ENCODE results near the gene MAB21L1. TPM values are rescaled to one million over a fixed set of nuclear protein-coding genes. Genes with fewer than 3 reads are reported as not detected.

The MAB21L1 gene
- total RNA-seq = 10 to 100 TPM in 1 of 4 donors, 1 to 10 TPM in 3; 5.2 to 11.1 (median 7.5) TPM

DNA sequence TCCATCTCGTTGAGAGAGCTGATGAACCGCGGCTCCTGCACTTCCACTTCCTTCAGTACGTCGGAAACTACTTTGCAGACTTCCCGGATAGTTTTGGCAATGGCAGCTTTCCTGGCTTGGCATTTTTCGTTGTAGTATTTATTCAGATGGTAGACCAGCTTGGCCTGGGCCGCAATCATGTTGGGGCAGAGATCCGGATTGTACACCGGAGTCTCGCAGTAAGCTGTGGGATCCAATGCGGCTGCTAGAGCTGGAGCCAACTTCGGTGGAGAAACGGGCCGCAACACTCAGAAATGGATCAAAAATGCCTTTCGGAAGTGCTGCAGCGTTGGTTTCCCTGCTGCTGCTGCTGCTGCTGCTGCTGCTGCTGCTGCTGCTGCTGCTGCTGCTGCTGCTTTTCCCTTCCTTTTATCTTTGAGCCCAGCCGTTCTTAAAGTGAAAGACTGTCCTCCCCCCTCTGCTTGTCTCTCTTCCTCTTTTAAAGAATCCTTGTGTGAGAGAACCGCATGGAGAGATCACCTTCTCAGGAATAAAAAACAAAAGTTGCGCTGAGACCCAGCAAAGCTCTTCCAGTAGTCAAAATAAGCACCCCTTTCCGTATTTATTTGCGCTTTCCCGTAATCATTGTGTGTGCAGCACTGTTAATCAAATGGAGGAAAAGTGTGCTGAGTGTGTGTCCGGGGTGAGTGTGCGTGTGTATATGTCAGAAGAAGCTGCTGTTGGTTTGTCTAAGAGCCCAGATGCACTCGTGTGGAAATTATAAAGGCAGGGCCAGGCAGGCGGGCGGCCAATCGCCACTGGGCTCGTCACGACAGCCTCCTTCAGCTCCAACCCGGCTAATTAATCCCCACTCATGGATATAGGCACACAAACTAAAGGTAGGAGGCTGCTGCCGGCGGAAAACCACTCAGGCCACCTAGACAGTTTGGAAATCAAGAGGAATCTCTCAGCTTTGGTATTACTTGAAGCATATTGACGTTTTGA lies at the start of gene MAB21L1:
MAB21L1 (minus strand) TSS at position 730 of the 984 bp plus-strand sequence; CDS start at position 179, 551 bp downstream.
- TF ChIP-seq, protein P1, sequence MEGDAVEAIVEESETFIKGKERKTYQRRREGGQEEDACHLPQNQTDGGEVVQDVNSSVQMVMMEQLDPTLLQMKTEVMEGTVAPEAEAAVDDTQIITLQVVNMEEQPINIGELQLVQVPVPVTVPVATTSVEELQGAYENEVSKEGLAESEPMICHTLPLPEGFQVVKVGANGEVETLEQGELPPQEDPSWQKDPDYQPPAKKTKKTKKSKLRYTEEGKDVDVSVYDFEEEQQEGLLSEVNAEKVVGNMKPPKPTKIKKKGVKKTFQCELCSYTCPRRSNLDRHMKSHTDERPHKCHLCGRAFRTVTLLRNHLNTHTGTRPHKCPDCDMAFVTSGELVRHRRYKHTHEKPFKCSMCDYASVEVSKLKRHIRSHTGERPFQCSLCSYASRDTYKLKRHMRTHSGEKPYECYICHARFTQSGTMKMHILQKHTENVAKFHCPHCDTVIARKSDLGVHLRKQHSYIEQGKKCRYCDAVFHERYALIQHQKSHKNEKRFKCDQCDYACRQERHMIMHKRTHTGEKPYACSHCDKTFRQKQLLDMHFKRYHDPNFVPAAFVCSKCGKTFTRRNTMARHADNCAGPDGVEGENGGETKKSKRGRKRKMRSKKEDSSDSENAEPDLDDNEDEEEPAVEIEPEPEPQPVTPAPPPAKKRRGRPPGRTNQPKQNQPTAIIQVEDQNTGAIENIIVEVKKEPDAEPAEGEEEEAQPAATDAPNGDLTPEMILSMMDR (IDR thresholded peaks at IDR 0.05) = no peak
- peak in 1 of 2 donors; percentile 57 for TF ChIP-seq POLR2A (IDR thresholded peaks at IDR 0.05)
- TF ChIP-seq EP300 (IDR thresholded peaks at IDR 0.05) = peak in 1 of 2 donors; percentile 83

DNA sequence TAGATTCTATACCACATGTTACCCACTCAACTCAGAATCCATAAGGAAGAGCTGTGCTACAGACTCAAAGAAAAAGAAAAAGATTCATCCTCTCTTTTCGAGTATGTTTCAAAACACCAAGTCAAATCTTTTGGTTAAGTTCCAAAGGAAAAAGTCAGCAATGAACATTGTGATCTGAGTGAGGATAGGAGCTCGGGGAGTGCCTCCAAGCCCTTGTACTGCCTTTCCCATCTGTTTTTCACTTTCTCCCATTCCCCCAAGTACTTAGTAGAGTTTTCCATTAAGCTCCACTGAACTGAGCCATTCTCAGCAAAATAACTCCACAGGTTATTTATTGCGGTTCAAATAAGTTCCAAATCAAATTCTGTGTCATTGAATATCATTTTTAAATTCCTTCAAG lies 47.7 kb upstream of the MAB21L1 start:
- TF ChIP-seq EP300 (IDR thresholded peaks at IDR 0.05) = no peak
- TF ChIP-seq POLR2A (IDR thresholded peaks at IDR 0.05) = no peak
- TF ChIP-seq, protein P1 (IDR thresholded peaks at IDR 0.05) = no peak
- Histone ChIP-seq H3K9me3 (no peaks in the 10 kb centered on the region), H3K4me1 (no peaks in the 10 kb centered on the region), H3K27me3 (no peaks in the 10 kb centered on the region), H3K4me3 (no peak overlapping the region), H3K27ac (no peak overlapping the region), H3K36me3 (no peaks in the 10 kb centered on the region)
- no peak for DNase-seq (ENCODE audit: low spot score in 2 of 2)
- WGBS, 2 donors = 68 to 72% methylated on average over 3 of the region's 3 CpGs

More for the DNA sequence above, at the start of gene MAB21L1:
- peak; percentile 46 to 77 for DNase-seq (ENCODE audit: low spot score in 2 of 2)
- Histone ChIP-seq H3K4me3 (peak within 1 kb of the TSS; percentile 43 to 75 (median 66)), H3K27ac (peak within 1 kb of the TSS; percentile 68 to 89 (median 78)), H3K9me3 (no peaks in the 10 kb centered on the region), H3K36me3 (no peaks in the 10 kb centered on the region), H3K27me3 (peaks cover 0 to 11% of the 10 kb centered on the region in 2 donors), H3K4me1 (peaks cover 0 to 8% (median 2%) of the 10 kb centered on the region in 4 donors)
- 22 to 24% methylated on average over 35 of the region's 35 CpGs for WGBS, 2 donors

DNA sequence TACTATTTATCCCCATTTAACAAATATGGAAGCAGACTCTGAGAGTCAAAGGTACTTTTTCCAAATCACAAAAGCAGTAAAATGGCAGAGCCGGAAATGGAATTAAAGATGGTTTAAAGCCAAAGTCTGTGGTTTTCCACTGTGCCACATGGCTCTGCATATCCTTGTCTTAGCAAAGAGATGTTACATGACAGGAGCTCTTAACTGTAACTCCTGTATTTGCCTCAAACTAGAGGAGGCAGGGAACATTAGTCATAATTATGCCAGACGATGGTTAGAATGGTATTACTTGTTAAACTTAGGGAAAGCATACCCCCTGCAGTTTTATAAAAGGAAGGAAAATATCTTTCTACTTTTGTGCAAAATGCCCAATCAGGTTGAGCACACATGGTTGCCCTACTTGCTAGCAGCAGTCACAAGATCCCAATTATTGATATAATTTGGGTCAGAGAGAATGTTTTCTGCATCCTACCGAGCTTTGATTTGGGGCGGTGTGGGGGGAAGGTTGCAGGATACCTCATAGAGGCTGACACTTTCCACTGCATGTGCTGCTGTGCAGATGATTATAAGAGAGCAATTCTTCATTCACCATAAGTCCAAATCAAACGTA lies 42.0 kb upstream of the MAB21L1 start:
- Histone ChIP-seq H3K27ac (no peak overlapping the region), H3K9me3 (no peaks in the 10 kb centered on the region), H3K4me3 (no peak overlapping the region), H3K27me3 (no peaks in the 10 kb centered on the region), H3K36me3 (no peaks in the 10 kb centered on the region), H3K4me1 (no peaks in the 10 kb centered on the region)
- DNase-seq (ENCODE audit: low spot score in 2 of 2) = no peak
- TF ChIP-seq, protein P1 (IDR thresholded peaks at IDR 0.05) = no peak
- no peak for TF ChIP-seq POLR2A (IDR thresholded peaks at IDR 0.05)
- no peak for TF ChIP-seq EP300 (IDR thresholded peaks at IDR 0.05)
- 84 to 87% methylated on average over 5 of the region's 5 CpGs for WGBS, 2 donors

DNA sequence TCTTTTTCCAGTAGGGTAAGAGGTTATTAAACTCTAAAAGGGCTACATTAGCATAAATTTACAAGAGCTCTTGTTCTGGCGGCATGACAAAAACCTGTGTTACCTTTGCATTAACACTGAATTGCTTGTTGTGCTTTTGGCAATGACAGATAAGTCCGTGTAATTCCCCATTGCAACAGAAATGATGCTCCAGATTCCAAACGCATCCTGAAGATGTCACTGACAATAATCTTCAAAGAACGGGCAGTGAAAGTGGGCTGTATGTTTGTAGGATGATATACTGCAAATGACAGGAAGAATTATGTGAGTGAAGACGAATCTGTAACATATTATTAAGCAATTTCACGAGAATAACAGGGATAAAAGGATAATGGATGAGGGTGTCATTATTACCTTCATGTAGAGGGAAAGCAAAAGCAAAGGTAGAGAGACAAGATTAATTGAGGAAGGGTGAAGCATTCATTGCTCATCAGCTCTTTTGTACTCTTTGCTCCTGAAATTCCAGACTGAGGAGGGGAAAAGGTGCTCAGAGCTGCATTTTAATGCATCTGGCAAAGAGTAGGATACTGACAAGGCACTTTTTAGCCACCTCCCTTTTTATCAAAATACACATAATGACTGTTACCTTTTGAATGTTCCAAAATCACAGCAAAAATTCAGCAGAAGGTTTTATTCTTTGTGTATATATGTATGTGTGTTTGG lies 38.5 kb upstream of the MAB21L1 start:
- no peak overlapping the region for H3K4me3 ChIP-seq
- 77 to 81% methylated on average over 6 of the region's 6 CpGs for WGBS, 2 donors
- no peak for DNase-seq (ENCODE audit: low spot score in 2 of 2)

More for the DNA sequence above, 38.5 kb upstream of the MAB21L1 start:
- no peaks in the 10 kb centered on the region for H3K9me3 ChIP-seq
- peaks cover 0 to 6% (median 0%) of the 10 kb centered on the region in 4 donors for H3K4me1 ChIP-seq
- no peaks in the 10 kb centered on the region for H3K36me3 ChIP-seq
- H3K27ac ChIP-seq = no peak overlapping the region
- TF ChIP-seq EP300 (IDR thresholded peaks at IDR 0.05) (no peak), POLR2A (IDR thresholded peaks at IDR 0.05) (no peak)
- TF ChIP-seq, protein P1 (IDR thresholded peaks at IDR 0.05) = no peak
- no peaks in the 10 kb centered on the region for H3K27me3 ChIP-seq
